Endothelial cell of umbilical vein (primary cell): ENCODE data around the gene TRAF3IP1.

ENCODE experiments used
- MAX ChIP-seq: IDR thresholded peaks from 2 replicates; pipeline ENCODE4 v1.6.1; 2011; ENCODE audit not compliant: insufficient read depth, insufficient read length
- POLR2A ChIP-seq: IDR thresholded peaks from 2 replicates; pipeline ENCODE4 v1.6.1; 2012; ENCODE audit warnings: low read depth, mild to moderate bottlenecking, control low read depth, low read length
- TF ChIP-seq, protein P1 (sequence below), 2 donors: IDR thresholded peaks; 1 replicate in 1 of 2; 2 replicates in 1 of 2; pipeline ENCODE4 v1.5.1; 2011; ENCODE audit warnings: low read length in 2 of 2, mild to moderate bottlenecking in 2 of 2, moderate library complexity in 2 of 2, control low read depth in 1 of 2, inconsistent platforms in 1 of 2, low read depth in 1 of 2; ENCODE audit not compliant: insufficient read depth in 1 of 2; ENCODE audit errors: extremely low read depth in 1 of 2

DNA sequence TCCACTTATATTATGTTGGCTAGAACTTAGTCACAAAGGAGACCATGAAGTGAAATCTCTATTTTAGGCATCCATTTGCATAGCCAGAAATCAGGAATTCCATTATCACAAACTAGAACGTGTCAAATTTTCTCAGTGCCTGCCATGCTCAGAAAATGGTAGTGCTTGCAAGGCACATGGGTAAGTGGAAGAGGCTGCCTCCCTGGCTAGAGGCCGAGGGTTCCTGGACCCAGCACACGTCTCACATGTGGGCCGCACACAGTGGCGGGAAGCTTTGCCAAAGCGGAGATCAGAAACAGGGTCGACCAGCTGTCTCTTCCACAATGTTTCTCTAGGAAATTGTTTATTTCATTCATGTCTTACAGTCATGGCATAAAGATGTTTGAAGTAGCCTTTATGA, 42.3 kb downstream of the TRAF3IP1 start:
- TF ChIP-seq MAX (no peak), POLR2A (no peak)
- TF ChIP-seq, protein P1, sequence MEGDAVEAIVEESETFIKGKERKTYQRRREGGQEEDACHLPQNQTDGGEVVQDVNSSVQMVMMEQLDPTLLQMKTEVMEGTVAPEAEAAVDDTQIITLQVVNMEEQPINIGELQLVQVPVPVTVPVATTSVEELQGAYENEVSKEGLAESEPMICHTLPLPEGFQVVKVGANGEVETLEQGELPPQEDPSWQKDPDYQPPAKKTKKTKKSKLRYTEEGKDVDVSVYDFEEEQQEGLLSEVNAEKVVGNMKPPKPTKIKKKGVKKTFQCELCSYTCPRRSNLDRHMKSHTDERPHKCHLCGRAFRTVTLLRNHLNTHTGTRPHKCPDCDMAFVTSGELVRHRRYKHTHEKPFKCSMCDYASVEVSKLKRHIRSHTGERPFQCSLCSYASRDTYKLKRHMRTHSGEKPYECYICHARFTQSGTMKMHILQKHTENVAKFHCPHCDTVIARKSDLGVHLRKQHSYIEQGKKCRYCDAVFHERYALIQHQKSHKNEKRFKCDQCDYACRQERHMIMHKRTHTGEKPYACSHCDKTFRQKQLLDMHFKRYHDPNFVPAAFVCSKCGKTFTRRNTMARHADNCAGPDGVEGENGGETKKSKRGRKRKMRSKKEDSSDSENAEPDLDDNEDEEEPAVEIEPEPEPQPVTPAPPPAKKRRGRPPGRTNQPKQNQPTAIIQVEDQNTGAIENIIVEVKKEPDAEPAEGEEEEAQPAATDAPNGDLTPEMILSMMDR (IDR thresholded peaks at IDR 0.05; ENCODE audit: extremely low read depth in 1 of 2, insufficient read depth in 1 of 2, low read depth in 1 of 2, low read length in 2 of 2) = no peak
